Panc1 (cell line): ENCODE results near the gene IDUA.

Source experiments
- CTCF ChIP-seq: fragments of 450-650 bp; IDR thresholded peaks from 2 replicates; pipeline ENCODE4 v1.5.1; 2017; ENCODE audit warnings: mild to moderate bottlenecking
- POLR2AphosphoS5 ChIP-seq: IDR thresholded peaks from 2 replicates; pipeline ENCODE4 v1.6.1; 2012; ENCODE audit warnings: mild to moderate bottlenecking, low read depth, low read length, moderate library complexity
- REST ChIP-seq, 2 experiments: IDR thresholded peaks; 2 replicates each; pipeline ENCODE4 v1.6.1; 2011 to 2012; ENCODE audit warnings: low read depth in 2 of 2, control low read depth in 1 of 2, low read length in 1 of 2, mild to moderate bottlenecking in 1 of 2, moderate library complexity in 1 of 2; ENCODE audit not compliant: insufficient read depth in 1 of 2
- SIN3A ChIP-seq: IDR thresholded peaks from 2 replicates; pipeline ENCODE4 v1.6.1; 2012; ENCODE audit warnings: low read depth, mild to moderate bottlenecking, low read length, moderate library complexity, borderline replicate concordance; ENCODE audit not compliant: insufficient read depth

DNA sequence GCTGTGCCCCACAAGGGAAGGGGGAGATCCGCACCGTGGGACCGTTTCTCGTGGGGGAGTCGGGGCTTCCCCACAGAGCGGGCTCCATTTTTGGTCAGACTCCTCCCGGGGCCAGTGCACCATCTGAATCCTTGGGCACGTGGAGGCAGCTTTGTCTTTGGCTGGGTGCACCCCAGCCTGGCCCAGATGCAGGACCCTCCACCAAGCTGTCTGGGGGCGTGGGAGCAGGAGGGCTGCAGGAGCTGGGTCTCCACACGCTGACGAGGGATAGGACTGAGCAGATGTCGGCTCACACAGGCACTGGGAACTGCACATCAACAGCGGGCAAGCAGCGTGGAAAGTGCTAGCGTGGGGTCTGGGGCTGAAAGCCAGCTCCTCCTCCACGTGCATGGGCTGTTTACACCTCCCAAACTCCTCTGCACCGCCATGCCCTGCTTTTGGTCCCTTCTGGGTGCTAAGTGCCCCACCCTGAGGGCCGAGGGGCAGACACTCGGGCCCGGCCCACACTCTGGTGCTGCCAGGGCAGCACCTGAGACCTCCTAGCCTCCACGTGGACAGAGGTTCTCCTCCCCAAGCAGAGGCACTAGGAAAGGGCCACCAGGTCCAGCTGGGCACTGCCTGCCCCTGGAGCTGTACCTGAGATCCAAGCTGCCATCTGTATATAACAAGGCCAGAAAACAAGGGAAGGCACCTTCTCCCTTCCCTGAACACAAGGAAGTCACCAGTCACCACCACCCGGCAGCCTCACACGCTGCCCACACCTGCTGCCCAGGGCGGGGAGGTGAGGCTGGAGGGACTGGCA lies 27.3 kb upstream of the IDUA start:
- TF ChIP-seq CTCF (no peak), REST (IDR thresholded peaks at IDR 0.05; ENCODE audit: insufficient read depth in 1 of 2, low read depth in 2 of 2, low read length in 1 of 2) (no peak), POLR2AphosphoS5 (no peak), SIN3A (no peak)
